ENCODE data around the gene SMC5. TPM values are rescaled to one million over a fixed set of nuclear protein-coding genes. Genes with fewer than 3 reads are reported as not detected.

SMC5 gene
- total and polyA plus RNA-seq, 2 donors (not counting 1 experiment from before 2014, with no cell fraction given): 8.9 to 82.1 TPM

- H3K4me1 ChIP-seq (ENCODE audit: control insufficient read depth in 2 of 2, insufficient read depth in 2 of 2, low read length in 2 of 2): no peaks in the 10 kb centered on the region
- no peaks in the 10 kb centered on the region for H3K27me3 ChIP-seq (replicated peaks in 1 of 4; ENCODE audit: control extremely low read depth in 1 of 4, control insufficient read depth in 3 of 4, insufficient read depth in 4 of 4, low read length in 3 of 4)
- no peak overlapping the region for H2AFZ ChIP-seq (ENCODE audit: insufficient read depth, low read depth, low read length, poor library complexity, severe bottlenecking)
- no peak overlapping the region for H3K4me3 Mint-ChIP-seq
- H3K4me1 Mint-ChIP-seq: no peaks in the 10 kb centered on the region
- TF ChIP-seq EZH2 (IDR thresholded peaks at IDR 0.05; ENCODE audit: borderline replicate concordance, insufficient read depth, low read depth, low read length, poor library complexity, severe bottlenecking): no peak
- TF ChIP-seq CTCF (IDR thresholded peaks at IDR 0.05): no peak
- POLR2A ChIA-PET: no interaction called here
- no peak for ATAC-seq (ENCODE audit: low read depth)
- no peaks in the 10 kb centered on the region for H3K9me3 Mint-ChIP-seq (ENCODE audit: insufficient read depth)
- no peak overlapping the region for H3K9ac ChIP-seq (ENCODE audit: low read length)
- no peaks in the 10 kb centered on the region for H3K79me2 ChIP-seq (ENCODE audit: control insufficient read depth, insufficient read depth, low read length)
- H3K4me2 ChIP-seq (replicated peaks; ENCODE audit: low read depth, low read length, poor library complexity, severe bottlenecking): no peak overlapping the region
- no peaks in the 10 kb centered on the region for H3K27me3 Mint-ChIP-seq
- H3K9me3 ChIP-seq (ENCODE audit: control extremely low read depth in 1 of 3, control insufficient read depth in 2 of 3, insufficient read depth in 1 of 3, low read length in 2 of 3): no peaks in the 10 kb centered on the region
- no peak overlapping the region for H3K4me3 ChIP-seq (ENCODE audit: control extremely low read depth in 1 of 5, extremely low read depth in 1 of 5, insufficient read depth in 1 of 5, low read depth in 2 of 5, low read length in 4 of 5)
- no peak overlapping the region for H3K27ac Mint-ChIP-seq
- CTCF ChIA-PET: interaction anchor here (0.7 to 1.8 kb wide), 3 partner anchors 46 to 247 kb away, joined by 3 to 8 read pairs (median 3); no protein-coding TSS in a partner anchor
- WGBS (ENCODE audit: insufficient coverage): no CpG with 5 or more reads among the region's 3 CpGs
- DNase-seq: no peak
- no peak overlapping the region for H3K27ac ChIP-seq (ENCODE audit: low read length in 2 of 2)
- H4K20me1 ChIP-seq (ENCODE audit: control insufficient read depth, insufficient read depth, low read length, poor library complexity, severe bottlenecking): no peaks in the 10 kb centered on the region
- peaks cover 5 to 18% of the 10 kb centered on the region in 2 experiments for H3K36me3 ChIP-seq (replicated peaks in 1 of 2; ENCODE audit: control extremely low read depth in 1 of 2, control insufficient read depth in 1 of 2, extremely low read depth in 1 of 2, insufficient read depth in 2 of 2, low read length in 1 of 2)
- intact Hi-C loops (cut with micrococcal nuclease): no loop called here
Measured at GRCh38 chr9:70355801-70356200, 97.0 kb downstream of the SMC5 start.

- CTCF ChIA-PET: interaction anchor here (1.5 kb wide), 2 partner anchors 122 to 240 kb away, joined by 3 to 7 read pairs; no protein-coding TSS in a partner anchor
- intact Hi-C loops (cut with micrococcal nuclease): no loop called here
- no peaks in the 10 kb centered on the region for H4K20me1 ChIP-seq (ENCODE audit: control insufficient read depth, insufficient read depth, low read length, poor library complexity, severe bottlenecking)
Measured at GRCh38 chr9:70362952-70363351, 104.2 kb downstream of the SMC5 start.

More at GRCh38 chr9:70362952-70363351, 104.2 kb downstream of the SMC5 start:
- DNase-seq (no peak), ATAC-seq (ENCODE audit: low read depth) (no peak)
- 95% methylated on average over 6 of the region's 7 CpGs for WGBS (ENCODE audit: insufficient coverage)
- Histone ChIP-seq H3K4me1 (ENCODE audit: control insufficient read depth in 2 of 2, insufficient read depth in 2 of 2, low read length in 2 of 2) (no peaks in the 10 kb centered on the region), H3K36me3 (replicated peaks in 1 of 2; ENCODE audit: control extremely low read depth in 1 of 2, control insufficient read depth in 1 of 2, extremely low read depth in 1 of 2, insufficient read depth in 2 of 2, low read length in 1 of 2) (peaks cover 0 to under 1% of the 10 kb centered on the region in 2 experiments), H3K79me2 (ENCODE audit: control insufficient read depth, insufficient read depth, low read length) (no peaks in the 10 kb centered on the region), H3K4me3 (ENCODE audit: control extremely low read depth in 1 of 5, extremely low read depth in 1 of 5, insufficient read depth in 1 of 5, low read depth in 2 of 5, low read length in 4 of 5) (no peak overlapping the region), H3K27me3 (replicated peaks in 1 of 4; ENCODE audit: control extremely low read depth in 1 of 4, control insufficient read depth in 3 of 4, insufficient read depth in 4 of 4, low read length in 3 of 4) (no peaks in the 10 kb centered on the region), H3K4me2 (replicated peaks; ENCODE audit: low read depth, low read length, poor library complexity, severe bottlenecking) (no peak overlapping the region), H3K27ac (ENCODE audit: low read length in 2 of 2) (no peak overlapping the region), H2AFZ (ENCODE audit: insufficient read depth, low read depth, low read length, poor library complexity, severe bottlenecking) (no peak overlapping the region), H3K9me3 (ENCODE audit: control extremely low read depth in 1 of 3, control insufficient read depth in 2 of 3, insufficient read depth in 1 of 3, low read length in 2 of 3) (peaks cover 0 to 4% (median 0%) of the 10 kb centered on the region in 3 donors), H3K9ac (ENCODE audit: low read length) (no peak overlapping the region)
- H3K4me1 Mint-ChIP-seq: no peaks in the 10 kb centered on the region
- H3K27ac Mint-ChIP-seq: no peak overlapping the region
- no peaks in the 10 kb centered on the region for H3K27me3 Mint-ChIP-seq
- H3K9me3 Mint-ChIP-seq (ENCODE audit: insufficient read depth): no peaks in the 10 kb centered on the region
- no peak for TF ChIP-seq EZH2 (IDR thresholded peaks at IDR 0.05; ENCODE audit: borderline replicate concordance, insufficient read depth, low read depth, low read length, poor library complexity, severe bottlenecking)
- TF ChIP-seq CTCF (IDR thresholded peaks at IDR 0.05): no peak
- POLR2A ChIA-PET: no interaction called here
- H3K4me3 Mint-ChIP-seq: no peak overlapping the region
